HG03520 (cell line): ENCODE data around the gene SSC5D.

ENCODE experiments used
- ATAC-seq: cut with Tn5 transposase; IDR thresholded peaks from one replicate; pipeline ENCODE4 v1.9.1; 2021; ENCODE audit warnings: mild to moderate bottlenecking, moderate library complexity; ENCODE audit not compliant: unreplicated experiment

The SSC5D gene

DNA sequence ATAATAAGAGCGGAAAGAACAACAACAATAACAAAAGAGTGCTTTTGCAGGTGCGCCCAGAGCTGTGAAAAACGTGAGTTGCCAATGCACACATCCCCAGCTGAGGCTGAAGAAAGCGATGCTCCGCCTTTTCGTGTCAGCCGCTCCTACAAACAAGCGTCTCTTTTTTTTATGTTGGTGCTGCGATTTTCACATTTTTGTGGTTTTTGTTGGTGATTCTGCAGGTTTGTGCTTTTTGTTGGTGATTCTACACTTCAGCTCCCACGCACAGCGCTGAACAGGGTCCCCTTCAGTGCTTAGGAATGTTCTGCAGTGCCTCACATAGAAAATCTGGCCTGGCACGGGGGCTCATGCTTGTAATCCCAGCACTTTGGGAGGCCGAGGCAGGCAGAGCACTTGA lies 64.4 kb downstream of the SSC5D start:
- ATAC-seq, result no peak

DNA sequence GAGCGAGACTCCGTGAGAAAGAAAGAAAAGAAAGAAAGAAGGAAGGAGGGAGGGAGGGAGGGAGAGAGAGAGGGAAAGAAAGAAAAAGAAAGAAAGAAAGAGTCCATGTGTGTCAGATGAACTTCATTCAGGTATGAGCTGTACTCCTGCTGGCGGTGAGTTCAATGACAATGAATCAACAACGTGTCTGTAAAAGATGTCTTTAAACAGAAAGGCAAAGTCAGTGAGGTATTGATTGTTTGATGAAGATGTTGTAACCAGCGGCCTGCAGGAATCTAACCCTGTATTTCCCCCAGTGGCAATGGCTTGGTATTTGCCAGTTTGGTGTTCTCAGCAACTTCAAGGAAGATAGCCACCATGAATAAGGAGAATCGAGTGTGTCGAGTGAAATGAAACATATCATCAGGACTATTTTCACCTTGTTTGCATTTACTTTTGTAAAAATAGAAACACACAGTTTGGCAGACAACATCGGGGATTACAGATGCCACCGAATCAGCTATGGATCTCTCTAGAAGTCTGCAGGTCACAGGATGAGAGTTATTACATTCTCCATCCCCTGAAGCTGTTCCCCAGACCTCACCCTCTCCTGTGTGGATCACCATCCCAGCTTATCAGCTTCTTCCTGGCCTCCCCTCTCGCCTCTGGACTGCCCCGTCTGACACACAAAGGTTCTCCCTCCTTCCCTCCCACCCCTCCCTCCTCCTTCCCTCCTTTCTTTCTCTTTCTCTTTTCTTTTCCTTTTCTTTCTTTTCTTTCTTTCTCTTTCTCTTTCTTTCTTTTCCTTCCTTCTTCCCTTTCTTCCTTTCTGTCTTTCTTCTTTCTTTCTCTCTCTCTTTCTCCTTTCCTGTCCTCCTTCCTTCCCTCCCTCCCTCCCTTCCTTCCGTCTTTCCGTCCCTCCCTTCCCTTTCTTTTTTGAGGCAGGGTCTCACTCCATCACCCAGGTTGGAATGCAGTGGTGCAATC lies 65.3 kb downstream of the SSC5D start:
- ATAC-seq, result no peak

DNA sequence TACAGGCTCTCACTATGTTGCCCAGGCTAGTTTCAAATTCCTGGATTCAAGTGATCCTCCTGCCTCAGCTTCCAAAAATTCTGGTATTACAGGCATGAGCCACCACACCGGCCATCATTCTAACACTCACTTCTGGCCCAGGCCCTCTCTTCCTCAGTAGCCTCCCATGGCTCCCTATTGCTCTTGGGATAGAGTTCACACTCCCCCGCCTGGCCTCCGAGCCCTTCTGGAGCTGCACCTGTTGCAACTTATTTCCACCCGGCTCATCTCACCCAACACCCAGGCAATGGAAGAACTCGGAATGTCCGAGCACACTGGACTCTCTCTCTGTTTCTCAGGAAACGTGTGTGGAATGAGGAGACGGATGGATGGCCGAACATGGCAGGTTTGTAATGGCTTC lies 66.1 kb downstream of the SSC5D start:
- no peak for ATAC-seq

DNA sequence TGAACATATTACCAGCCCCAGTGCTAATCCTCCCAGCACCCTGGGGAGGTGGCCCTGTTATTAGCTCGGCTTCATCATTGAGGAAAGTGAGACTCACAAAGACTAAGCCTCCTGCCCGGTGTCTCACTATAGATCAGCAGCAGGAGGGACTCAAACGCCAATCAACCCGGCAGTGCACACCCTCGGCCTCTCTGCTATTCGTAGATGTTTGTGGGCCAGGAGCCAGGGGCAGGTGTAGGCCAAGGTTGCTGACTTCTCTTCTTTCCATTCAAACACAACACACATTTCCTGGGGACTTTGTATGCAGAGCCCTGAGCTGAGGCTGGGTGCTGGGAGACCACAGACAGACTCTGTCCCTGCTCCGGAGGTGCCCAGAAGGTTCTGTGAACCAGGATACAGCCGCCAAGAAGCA lies 66.5 kb downstream of the SSC5D start:
- ATAC-seq, result no peak

DNA sequence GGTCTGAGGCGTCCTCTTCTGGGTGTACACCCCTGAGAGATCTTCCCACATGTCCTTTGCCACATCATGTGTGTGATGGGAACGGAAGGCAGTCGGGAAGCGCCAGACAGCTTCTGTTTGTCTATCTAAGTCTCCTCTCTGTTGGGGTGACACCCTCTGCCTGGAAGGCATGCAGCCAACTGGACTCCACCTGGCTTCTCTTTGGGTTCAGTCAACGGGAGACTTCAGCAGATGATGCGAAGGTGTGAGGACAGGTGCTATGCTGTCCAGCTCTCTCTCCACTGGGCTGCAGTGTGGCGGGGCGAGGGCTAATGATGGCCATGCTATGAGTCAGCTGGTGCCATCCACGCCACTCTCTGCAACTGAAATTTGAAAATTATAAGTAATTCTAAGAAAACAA lies 71.4 kb downstream of the SSC5D start:
- no peak for ATAC-seq

DNA sequence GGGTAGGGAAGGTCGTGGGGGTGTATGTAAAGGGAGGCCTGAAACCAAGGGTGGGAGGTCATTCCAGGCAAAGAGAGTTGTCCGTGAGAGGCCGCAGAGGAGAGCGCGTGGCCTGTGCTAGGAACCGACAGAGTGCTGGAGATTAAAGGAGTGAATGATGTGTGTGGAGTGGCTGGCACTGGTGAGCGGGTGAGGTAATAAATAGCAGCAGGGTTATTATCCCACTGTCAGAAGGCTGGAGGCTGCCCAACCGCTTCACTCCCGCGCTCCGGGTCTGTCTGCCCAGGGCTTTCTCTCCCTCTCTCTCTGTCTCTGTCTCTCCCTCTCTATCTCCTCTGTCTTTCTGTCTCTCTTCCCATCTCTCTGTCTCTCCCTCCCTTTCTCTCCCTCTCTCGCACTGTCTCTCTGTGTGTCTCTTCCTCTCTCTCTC lies 75.0 kb downstream of the SSC5D start:
- no peak for ATAC-seq

DNA sequence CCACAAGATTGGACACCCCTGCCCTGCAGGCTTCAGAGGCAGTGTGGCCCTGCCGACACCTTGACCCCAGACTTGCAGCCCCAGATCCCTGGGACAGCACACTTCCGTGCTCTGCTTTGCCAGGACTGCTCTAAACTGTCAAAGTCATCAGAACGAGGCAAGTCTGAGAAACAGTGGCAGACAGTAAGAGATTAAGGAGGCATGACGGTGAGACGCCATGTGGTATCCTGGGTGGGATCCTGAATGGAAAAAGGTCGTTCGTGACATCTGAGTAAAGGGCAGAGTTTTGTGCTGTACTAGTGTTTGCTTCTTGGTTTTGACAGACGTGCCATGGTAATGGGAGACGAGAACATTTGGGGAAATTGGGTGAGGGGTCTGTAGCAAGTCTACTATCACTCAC lies 78.6 kb downstream of the SSC5D start:
- ATAC-seq, result no peak

DNA sequence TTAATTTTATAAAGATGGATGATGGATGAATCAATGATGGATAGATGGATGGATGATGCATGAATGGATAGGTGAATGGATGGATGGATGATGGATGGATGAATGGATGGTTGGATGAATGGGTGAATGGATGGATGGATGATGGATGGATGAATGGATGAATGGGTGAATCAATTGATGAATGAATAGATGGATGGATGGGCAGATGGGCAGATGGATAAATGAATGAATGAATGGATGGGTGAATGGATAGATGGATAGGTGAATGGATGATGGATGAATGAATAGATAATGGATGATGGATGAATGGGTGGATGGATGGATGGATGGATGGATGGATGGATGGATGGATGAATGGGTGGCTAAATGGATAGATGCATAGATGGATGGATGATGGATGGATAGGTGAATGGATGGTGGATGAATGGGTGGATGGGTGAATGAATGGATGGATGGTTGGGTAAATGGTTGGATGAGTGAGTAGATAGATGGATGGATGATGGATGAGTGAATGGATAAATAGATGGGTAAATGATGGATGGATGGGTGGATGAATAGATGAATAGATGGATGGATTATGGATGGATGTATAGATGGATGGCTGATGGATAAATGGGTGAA lies 79.6 kb downstream of the SSC5D start:
- no peak for ATAC-seq
